Measurements from ENCODE around the gene FGD5.
"Not testable (repeated sequence)": the region's sequence is repeated elsewhere in the genome, so short reads cannot be mapped to it uniquely, and the experiment has no call there.

Gene FGD5

DNA sequence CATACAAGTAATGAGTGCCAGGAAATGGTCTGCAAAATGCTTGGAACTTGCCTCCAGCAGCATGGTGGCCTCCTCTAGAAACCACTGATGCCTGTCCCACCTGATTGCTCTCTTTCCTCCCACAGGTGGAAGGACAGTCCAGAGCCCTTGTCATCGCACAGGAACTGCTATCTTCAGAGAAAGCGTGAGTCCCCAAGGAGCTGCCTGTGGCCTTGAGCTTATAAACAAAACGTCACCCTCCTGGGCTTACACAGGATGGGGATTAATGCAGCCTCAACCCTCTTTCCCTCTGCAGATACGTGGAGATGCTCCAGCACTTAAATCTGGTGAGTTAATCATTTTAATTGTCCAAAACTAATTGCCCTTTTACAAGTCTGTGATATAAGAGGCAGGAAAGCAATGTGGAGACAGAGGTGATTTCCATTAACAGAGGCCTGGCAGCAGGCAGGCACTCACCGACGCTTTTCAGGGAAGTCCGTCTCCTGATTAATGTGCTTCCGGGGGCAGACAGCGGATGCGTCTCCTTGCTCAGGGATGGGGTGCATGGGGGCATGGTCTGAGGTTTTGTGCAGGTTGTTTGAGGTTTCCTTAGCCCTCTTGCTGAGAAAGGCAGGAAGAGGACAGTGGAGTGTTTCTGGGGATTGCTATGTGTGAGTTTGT lies 61.8 kb downstream of the FGD5 start:
- DNase-seq: no peak

- no peak for DNase-seq
Measured at GRCh38 chr3:14883226-14883625, 64.5 kb downstream of the FGD5 start.

GRCh38 chr3:14884665-14885064 lies 65.9 kb downstream of the FGD5 start:
- DNase-seq: no peak

DNA sequence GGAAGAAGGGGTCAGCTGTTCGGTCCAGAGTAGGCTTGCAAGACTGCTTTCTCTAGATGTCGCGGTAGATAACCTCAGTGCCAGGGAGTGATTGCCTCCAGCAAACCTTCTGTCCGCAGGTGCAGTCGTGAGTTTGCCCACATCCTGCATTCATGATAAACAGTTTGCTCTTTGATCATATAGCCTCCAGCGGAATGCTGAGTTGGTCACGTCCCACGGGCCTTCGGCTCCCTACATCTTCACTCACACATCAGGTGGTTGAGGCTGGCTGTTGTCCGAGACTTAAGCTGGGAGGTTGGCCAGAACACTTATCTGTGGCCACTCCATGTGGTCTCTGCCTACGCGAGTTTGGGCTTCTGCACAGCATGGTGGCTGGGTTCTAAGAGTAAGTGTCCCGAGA lies 66.5 kb downstream of the FGD5 start:
- no peak for DNase-seq

- DNase-seq: no peak
Measured at GRCh38 chr3:14886101-14886500, 67.3 kb downstream of the FGD5 start.

DNA sequence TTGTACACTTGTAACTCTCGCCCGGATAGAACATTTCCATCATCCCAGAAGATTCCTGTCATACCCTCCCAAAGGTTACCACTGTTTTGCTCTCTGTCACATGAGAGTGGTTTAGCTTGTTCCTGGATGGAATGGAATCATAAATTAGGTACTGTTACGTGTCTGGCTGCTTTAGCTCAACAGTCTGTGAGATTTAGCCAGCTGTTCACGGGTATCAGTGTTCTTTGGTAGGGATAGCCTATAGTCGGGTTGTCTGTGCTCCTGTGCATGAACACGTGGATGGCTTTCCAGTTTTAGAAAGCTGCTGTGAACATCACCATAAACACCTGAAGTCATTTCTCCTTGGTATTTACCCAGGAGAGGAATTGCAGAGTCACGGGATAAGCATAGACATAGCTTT lies 70.4 kb downstream of the FGD5 start:
- no peak for DNase-seq

- DNase-seq: no peak
Measured at GRCh38 chr3:14889943-14890342, 71.2 kb downstream of the FGD5 start.

DNA sequence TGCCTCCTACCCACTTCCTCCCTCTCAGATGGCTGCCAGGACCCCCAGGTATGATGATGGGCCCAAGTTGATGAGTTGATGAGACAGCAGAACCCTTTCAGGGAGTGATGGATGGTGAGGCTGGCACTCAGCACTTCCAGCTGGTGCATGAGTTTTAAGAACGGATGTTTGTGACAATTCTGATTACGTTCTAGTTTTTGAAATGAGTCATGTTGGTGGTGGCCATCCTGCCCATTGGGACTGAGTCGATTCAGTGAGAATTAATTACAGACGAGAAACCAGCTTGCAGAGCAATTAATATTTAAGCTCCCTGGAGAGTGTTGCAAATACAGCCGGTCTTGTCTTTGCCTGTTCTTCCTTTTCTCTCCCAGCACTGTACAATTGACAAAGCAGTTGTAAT lies 71.7 kb downstream of the FGD5 start:
- DNase-seq: no peak

GRCh38 chr3:14891135-14892132 lies 72.7 kb downstream of the FGD5 start:
- no peak for DNase-seq

GRCh38 chr3:14892226-14892625 lies 73.5 kb downstream of the FGD5 start:
- DNase-seq: no peak

DNA sequence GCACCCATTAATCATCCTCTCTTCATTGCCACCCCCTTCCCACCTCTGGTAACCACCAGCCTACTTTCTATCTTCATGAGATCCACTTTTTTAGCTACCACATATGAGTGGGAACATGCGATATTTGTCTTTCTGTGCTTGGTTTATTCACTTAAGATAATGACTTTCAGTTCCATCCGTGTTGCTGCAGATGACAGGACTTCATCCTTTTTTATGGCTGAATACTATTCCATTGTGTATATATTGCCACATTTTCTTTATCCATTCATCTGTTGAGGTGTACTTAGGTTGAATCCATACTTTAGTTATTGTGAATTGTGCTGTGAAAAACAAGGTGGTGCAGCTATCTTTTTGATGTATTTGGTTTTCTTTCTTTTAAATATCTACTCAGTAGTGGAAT lies 75.3 kb downstream of the FGD5 start:
- DNase-seq: no peak

DNA sequence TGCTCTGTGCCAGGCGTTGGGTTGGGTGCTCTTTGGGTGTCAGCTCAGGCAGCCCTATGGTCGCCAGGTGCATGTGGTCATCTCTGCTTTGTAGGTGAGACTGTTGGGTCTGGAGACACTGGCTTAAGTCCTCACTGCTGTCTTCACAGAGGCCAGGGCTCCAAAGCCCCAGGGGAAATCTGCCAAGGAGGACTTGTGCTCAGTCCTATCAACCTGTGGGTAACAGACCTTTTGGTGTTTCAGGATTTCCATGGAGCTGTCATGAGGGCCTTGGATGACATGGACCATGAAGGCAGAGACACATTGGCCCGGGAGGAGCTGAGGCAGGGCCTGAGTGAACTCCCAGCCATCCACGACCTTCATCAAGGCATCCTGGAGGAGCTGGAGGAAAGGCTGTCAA lies 78.5 kb downstream of the FGD5 start:
- DNase-seq: no peak

- DNase-seq: no peak
Measured at GRCh38 chr3:14898929-14899328, 80.2 kb downstream of the FGD5 start.

DNA sequence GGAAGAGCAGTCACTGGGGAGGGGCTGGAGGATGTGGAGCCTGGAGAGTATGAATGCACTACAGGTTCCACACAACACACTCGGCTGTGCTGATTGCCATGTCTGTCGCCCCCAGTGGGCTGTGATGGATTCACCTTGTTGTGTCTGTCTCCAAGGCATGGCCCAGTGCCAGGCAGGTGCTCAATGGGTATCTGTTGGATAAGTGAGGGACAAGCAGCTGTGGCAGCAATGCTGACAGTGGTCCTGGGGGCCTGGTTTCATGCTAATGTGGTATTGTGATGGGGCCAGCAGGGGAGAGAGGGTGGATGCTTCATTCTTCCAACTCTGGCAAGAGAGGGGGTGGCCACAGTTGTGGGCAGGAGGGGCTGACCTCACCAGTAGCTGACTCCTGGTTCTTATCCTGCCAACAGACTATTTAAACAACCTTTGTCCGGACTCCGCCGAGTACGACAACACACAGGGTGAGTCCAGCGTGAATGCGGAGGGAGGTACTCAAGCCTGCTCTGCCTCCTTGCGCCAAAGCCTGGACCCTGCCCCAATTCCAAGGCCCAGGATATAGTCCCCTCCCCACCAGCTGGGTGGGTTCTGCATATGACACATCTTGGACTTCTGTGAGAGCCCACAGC lies 81.3 kb downstream of the FGD5 start:
- DNase-seq: no peak

- no peak for DNase-seq
Measured at GRCh38 chr3:14900881-14901873, 82.4 kb downstream of the FGD5 start.

DNA sequence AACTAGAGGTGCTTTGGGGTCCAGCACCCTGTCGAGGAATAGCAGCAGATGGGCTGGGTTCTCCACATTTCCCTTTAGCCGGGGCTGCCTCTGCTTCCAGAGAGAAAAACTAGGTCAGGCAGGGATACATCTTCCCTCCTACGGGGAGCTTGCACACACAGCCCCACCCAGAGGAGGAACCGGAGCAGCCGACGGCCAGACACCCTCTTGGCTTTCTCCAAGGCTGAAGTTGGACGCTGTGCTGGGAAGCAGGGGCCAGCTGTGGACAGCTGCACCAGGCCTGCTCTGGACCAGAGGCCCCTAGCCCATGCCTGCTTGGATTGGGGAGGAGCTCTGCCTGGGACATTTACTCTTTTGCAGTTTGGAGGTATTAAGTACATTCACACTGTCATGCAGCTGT lies 84.0 kb downstream of the FGD5 start:
- no peak for DNase-seq

- DNase-seq: not testable (repeated sequence)
Measured at GRCh38 chr3:14903501-14903900, 84.7 kb downstream of the FGD5 start.

GRCh38 chr3:14905055-14905657 lies 86.4 kb downstream of the FGD5 start:
- DNase-seq: no peak

DNA sequence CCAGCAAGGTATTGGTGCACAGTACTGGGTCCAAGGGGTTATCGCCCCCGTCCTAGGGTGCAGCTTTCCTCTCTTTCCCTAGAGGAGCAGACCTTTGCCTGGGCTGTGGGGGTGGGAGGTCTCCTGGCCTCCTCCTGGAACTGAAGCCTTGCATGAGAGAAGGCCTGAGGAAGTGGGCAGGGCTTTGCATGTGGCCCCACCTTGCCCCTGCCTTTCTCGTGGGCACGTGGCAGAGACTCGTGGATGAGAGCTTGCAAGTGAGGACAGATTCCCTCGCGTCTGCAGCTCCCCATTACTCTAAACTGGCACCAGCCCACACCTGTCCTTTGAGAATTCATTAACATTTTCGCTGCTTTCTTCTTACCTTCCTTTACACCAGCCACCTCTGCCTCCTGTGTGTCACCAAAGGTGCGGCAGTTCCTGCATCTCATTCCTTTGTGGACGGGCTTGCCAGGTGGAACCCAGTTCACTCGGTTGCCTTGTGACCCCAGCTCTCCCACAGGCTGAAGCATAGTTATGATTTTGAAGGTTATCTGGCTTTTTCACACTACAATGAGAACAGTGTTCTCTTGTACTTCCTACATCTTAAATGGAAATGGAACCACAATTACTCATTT lies 87.7 kb downstream of the FGD5 start:
- no peak for DNase-seq

- DNase-seq: no peak
Measured at GRCh38 chr3:14907043-14907966, 88.5 kb downstream of the FGD5 start.

Data from cerebellar nuclear complex (tissue), 1 donor.